Osteoblast (primary cell): Measurements from ENCODE around the gene RAC2. TPM values are rescaled to one million over a fixed set of nuclear protein-coding genes. Genes with fewer than 3 reads are reported as not detected.

Experiments used
- DNase-seq: peaks from one replicate; pipeline ENCODE4 v3.0.0; 2011; ENCODE audit warnings: low spot score, mixed read lengths; ENCODE audit not compliant: insufficient read length; ENCODE audit errors: missing footprints
- H2AFZ ChIP-seq: 2 replicates; pipeline ENCODE4 v1.6.0; 2011; ENCODE audit warnings: mild to moderate bottlenecking, low read length
- H3K27ac ChIP-seq: 2 replicates; pipeline ENCODE4 v1.5.1; 2011; ENCODE audit warnings: mild to moderate bottlenecking, low read depth, low read length, moderate library complexity
- H3K27me3 ChIP-seq: 2 replicates; pipeline ENCODE4 v1.6.0; 2012; ENCODE audit warnings: mild to moderate bottlenecking, control low read depth, inconsistent platforms, low read length, moderate library complexity; ENCODE audit not compliant: insufficient read depth
- H3K36me3 ChIP-seq: 2 replicates; pipeline ENCODE4 v1.5.1; 2011; ENCODE audit warnings: mild to moderate bottlenecking, low read length, control low read depth, moderate library complexity; ENCODE audit not compliant: insufficient read depth
- H3K4me1 ChIP-seq: 2 replicates; pipeline ENCODE4 v1.5.1; 2011; ENCODE audit warnings: mild to moderate bottlenecking, low read length, control low read depth, moderate library complexity; ENCODE audit not compliant: insufficient read depth
- H3K4me2 ChIP-seq: 2 replicates; pipeline ENCODE4 v1.6.0; 2011; ENCODE audit warnings: mild to moderate bottlenecking, low read length; ENCODE audit not compliant: insufficient read depth
- H3K4me3 ChIP-seq: fragments of 200-600 bp; sonication (generic); 3 replicates; pipeline ENCODE4 v1.5.1; 2012; ENCODE audit warnings: mild to moderate bottlenecking, low read length, inconsistent platforms; ENCODE audit not compliant: insufficient read depth
- H3K79me2 ChIP-seq: 2 replicates; pipeline ENCODE4 v1.6.0; 2012; ENCODE audit warnings: mild to moderate bottlenecking, low read length, control low read depth, inconsistent platforms; ENCODE audit not compliant: insufficient read depth
- H3K9me3 ChIP-seq: 2 replicates; pipeline ENCODE4 v1.5.1; 2011; ENCODE audit warnings: low read depth, low read length, control low read depth
- H4K20me1 ChIP-seq: 2 replicates; pipeline ENCODE4 v1.6.0; 2012; ENCODE audit warnings: mild to moderate bottlenecking, low read length, control low read depth; ENCODE audit not compliant: insufficient read depth
- total RNA-seq: library from RNA; depleted of rRNA; stranded (reverse); fragments of >200 nt; gene quantifications from 2 replicates; pipeline ENCODE4 v1.2.3, GENCODE V29; 2012
- TF ChIP-seq, protein P1 (sequence below): IDR thresholded peaks from 2 replicates; pipeline ENCODE4 v1.5.1; 2011; ENCODE audit warnings: mild to moderate bottlenecking, low read depth, low read length, moderate library complexity; ENCODE audit errors: extremely low read depth

The RAC2 gene
- total RNA-seq, 1 donor, result 14.5 TPM

DNA sequence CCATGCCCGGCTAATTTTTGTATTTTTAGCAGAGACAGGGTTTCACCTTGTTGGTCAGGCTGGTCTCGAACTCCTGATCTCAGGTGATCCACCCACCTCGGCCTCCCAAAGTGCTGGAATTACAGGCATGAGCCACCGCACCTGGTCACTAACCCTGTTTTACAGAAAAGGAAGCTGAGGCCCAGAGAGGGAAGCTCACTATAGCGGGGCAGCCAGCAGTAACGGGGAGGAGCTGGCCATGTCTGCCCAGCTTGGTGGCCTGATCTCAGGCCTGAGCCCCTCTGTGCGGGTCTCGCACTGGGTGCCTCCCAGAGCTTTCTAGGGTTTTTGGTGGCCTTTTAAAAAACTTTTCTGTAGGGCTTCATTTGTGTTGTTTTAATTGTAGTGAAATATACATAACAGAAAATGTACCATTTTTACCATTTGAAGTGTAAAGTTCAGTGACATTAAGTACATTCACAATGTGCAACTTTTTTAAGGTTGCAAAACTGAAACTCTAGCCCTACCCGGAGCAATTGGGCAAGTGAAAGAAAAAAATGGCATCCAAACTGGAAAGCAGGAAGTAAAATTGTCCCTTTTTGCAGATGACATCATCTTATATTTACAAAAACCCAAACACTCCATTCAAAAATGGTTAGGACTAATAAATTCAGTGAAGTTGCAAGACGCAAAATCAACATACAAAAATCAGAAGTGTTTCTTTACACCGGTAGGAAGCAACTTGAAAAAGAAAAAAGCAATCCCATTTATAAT lies 23.8 kb upstream of the RAC2 start:
- DNase-seq, result no peak
- Histone ChIP-seq H3K4me2 (peak overlapping the region; percentile 89), H3K4me1 (peaks cover 17% of the 10 kb centered on the region), H3K9me3 (peaks cover 10% of the 10 kb centered on the region), H2AFZ (peak overlapping the region; percentile 26), H3K4me3 (no peak overlapping the region), H3K27ac (no peak overlapping the region), H4K20me1 (no peaks in the 10 kb centered on the region), H3K79me2 (no peaks in the 10 kb centered on the region), H3K36me3 (no peaks in the 10 kb centered on the region), H3K27me3 (no peaks in the 10 kb centered on the region)
- TF ChIP-seq, protein P1, sequence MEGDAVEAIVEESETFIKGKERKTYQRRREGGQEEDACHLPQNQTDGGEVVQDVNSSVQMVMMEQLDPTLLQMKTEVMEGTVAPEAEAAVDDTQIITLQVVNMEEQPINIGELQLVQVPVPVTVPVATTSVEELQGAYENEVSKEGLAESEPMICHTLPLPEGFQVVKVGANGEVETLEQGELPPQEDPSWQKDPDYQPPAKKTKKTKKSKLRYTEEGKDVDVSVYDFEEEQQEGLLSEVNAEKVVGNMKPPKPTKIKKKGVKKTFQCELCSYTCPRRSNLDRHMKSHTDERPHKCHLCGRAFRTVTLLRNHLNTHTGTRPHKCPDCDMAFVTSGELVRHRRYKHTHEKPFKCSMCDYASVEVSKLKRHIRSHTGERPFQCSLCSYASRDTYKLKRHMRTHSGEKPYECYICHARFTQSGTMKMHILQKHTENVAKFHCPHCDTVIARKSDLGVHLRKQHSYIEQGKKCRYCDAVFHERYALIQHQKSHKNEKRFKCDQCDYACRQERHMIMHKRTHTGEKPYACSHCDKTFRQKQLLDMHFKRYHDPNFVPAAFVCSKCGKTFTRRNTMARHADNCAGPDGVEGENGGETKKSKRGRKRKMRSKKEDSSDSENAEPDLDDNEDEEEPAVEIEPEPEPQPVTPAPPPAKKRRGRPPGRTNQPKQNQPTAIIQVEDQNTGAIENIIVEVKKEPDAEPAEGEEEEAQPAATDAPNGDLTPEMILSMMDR, result no peak

DNA sequence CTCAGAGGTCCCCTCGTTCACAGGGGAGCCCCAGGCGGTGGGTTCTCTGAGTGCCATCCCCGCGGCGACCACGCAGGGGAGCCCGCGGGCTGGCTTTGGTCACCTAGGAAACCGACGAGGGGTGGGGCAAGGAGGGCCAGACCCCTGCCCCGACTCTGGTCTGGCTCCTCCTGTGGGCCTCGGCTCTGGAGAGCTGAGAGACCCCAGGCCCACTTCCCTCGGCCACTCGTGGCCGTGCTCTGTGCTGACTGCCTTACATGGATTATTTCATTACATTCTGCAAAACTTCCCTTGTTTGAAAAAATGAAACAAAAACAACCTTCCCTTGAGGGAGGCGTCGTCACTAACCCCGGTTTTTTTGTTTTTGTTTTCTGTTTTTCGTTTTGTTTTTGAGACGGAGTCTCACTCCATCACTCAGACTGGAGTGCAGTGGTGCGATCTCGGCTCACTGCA lies 23.1 kb upstream of the RAC2 start:
- no peaks in the 10 kb centered on the region for H4K20me1 ChIP-seq
- peak; percentile 86 for DNase-seq
- H3K27ac ChIP-seq, result peak overlapping the region; percentile 45

GRCh38 chr22:37266581-37267134 lies 22.6 kb upstream of the RAC2 start:
- Histone ChIP-seq H3K27me3 (peaks cover 6% of the 10 kb centered on the region), H3K9me3 (peaks cover 10% of the 10 kb centered on the region), H3K79me2 (no peaks in the 10 kb centered on the region), H3K4me3 (peak overlapping the region; percentile 83), H4K20me1 (no peaks in the 10 kb centered on the region), H3K27ac (no peak overlapping the region), H3K4me2 (peak overlapping the region; percentile 89), H2AFZ (peak overlapping the region; percentile 97), H3K36me3 (no peaks in the 10 kb centered on the region), H3K4me1 (peaks cover 7% of the 10 kb centered on the region)
- TF ChIP-seq, protein P1, result no peak
- peak; percentile 64 for DNase-seq

More for the DNA sequence above, 23.1 kb upstream of the RAC2 start:
- Histone ChIP-seq H3K36me3 (no peaks in the 10 kb centered on the region), H3K4me1 (peaks cover 12% of the 10 kb centered on the region), H3K4me3 (peak overlapping the region; percentile 83), H3K4me2 (peak overlapping the region; percentile 89), H2AFZ (peak overlapping the region; percentile 97), H3K9me3 (peaks cover 10% of the 10 kb centered on the region), H3K79me2 (no peaks in the 10 kb centered on the region), H3K27me3 (peaks cover 4% of the 10 kb centered on the region)
- TF ChIP-seq, protein P1, result peak; percentile 81
